LHCN-M2 (cell line): ENCODE measurements around the gene NLGN4X. TPM values are rescaled to one million over a fixed set of nuclear protein-coding genes. Genes with fewer than 3 reads are reported as not detected.

Source experiments
- DNase-seq: peaks from one replicate; pipeline ENCODE4 v3.0.0-alpha.2; 2012; ENCODE audit warnings: low read depth
- total RNA-seq: library from RNA; depleted of rRNA; stranded (reverse); fragments of >200 nt; gene quantifications from 2 replicates; pipeline ENCODE4 v1.2.3, GENCODE V29; 2014

Gene NLGN4X
- total RNA-seq, 1 experiment from 2014 or later: not detected

- no peak for DNase-seq
These were observed 69.2 kb downstream of the NLGN4X start for GRCh38 chrX:6159468-6159867.

GRCh38 chrX:6151971-6152370 is 76.7 kb downstream of the NLGN4X start:
- no peak for DNase-seq

- no peak for DNase-seq
These were observed 79.4 kb downstream of the NLGN4X start for GRCh38 chrX:6149060-6149872.

DNA sequence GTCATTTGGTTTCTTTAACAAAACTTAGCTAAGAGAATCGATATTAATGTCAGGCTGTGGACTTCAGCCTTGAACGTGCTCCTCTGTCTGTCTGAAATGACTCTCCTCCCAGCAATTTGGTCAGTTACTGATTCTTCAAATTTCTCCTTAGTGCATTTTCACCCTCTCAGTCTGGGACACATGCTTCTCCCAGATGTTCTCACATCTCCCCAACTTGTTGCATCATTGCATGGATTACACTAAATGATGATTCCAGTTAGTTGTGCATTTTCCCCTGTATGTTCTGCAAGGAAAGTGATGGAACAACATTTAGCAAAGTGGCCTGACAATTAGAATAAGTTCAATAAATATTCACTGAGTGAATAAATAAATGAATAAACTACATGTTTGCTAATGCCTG is 94.4 kb downstream of the NLGN4X start:
- DNase-seq: no peak

DNA sequence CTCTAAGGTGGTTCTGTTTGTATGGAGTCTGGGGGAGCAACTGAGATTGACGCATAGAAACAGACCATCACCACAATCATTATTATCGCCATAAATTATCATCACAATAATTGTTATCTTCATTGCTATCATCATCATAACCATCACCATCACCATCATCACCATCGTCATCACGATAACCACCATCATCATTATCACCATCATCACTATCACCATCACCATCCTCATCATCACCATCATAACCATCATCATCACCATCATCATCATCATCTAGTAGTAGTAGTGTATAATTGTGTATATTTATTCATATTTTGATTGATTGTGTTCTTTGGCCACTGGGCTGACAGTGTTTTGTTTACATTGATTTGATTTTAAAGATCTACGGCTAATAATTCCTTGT is 95.7 kb downstream of the NLGN4X start:
- no peak for DNase-seq

GRCh38 chrX:6131287-6131686 is 97.4 kb downstream of the NLGN4X start:
- no peak for DNase-seq

DNA sequence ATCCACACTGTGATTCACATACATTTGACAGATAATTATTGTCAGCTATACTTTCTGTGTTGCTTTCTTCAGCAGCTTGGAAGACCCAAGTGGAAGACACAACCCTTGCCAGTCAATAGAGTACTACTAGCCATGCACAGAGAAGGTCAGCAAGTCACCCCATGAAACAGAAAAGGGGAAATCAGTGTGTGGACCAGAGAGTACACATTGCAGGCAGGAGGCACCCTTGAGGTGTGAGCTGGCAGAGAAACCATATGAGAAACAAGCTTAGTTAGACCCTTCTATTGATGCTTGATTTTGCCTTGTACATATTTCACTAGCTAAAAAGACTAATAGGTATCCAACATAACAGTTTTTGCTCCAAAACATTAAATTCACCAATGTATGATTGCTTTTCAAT is 99.5 kb downstream of the NLGN4X start:
- DNase-seq: no peak

GRCh38 chrX:6120329-6120728 is 108.3 kb downstream of the NLGN4X start:
- no peak for DNase-seq

- no peak for DNase-seq
These were observed 133.2 kb downstream of the NLGN4X start for GRCh38 chrX:6095469-6095868.

DNA sequence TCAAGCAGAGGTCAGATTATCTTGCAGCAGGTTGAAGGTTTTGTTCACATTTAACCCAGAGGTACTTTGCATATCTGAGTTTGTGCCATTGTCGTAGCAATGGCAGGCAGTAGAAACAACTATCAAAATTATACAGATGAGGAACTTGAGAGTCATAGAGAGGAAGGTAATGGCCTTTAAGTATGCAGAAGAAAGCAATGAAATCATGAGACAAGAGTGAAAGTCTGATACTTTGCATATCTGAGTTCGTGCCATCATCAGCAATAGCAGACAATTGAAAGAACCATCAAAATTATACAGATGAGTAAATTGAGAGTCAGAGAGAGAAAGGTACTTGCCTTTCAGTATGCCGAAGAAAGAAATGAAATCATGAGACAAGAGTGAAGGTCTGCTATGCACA is 154.1 kb downstream of the NLGN4X start:
- DNase-seq: no peak

DNA sequence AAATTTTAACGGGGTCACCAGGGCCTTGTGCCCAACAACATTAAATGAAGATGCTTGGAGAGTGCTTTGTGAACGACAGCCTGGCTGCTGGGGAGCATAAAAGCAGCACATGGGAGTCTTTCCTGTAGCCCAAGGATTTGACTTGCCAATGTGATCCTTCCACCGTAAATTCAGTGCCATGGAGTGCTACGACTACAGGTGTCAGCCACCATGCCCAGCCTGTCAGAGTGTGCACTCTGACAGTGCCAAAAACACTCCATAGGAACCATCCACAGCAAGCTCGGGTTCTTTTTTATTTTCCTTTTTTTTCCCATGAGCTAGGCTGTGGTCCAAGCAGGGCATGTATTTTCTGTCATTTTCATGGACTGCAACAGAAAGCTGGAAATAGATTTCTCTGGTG is 156.9 kb downstream of the NLGN4X start:
- DNase-seq: no peak

DNA sequence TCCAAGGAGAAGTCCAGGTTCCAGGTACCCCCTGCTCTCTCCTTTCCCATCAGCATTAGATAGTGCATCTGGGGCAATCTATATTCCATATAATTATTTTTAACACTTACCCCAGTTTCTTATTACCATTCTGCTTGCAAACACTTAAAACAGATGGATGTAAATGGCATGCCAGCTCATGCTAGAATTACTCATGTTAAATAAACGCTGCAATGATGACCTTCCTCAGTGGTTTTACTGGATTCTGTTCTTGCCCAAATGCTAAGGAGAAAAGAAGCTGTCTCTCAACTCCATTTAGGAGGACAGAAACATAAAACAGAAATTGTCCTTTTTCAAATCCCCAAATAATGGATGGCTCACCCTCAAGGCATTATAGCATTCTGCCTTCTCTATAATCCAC is 161.1 kb downstream of the NLGN4X start:
- no peak for DNase-seq

- DNase-seq: no peak
These were observed 175.5 kb downstream of the NLGN4X start for GRCh38 chrX:6053141-6053540.

- DNase-seq: no peak
These were observed 176.4 kb downstream of the NLGN4X start for GRCh38 chrX:6052111-6052745.

- DNase-seq: no peak
These were observed 179.5 kb downstream of the NLGN4X start for GRCh38 chrX:6049132-6049531.

GRCh38 chrX:6041630-6042029 is 187.0 kb downstream of the NLGN4X start:
- peak; percentile 1 for DNase-seq

DNA sequence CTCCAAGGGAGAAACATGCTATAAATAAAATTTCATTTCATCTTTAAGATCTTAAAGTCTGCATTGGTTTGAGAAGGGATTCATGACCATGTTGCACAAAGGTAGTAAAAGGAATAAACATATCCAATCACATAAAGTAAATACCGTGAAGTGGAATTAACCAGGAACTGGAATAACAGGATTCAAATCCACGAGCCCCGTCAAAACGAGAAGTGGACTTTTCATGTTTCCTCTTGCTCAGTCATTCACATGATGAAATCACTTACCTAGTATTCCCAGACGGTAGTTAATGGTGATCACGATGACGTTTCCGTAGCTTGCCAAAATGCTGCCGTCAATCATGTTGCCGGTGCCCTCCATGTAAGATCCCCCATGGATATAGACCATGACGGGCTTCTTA is 199.7 kb downstream of the NLGN4X start:
- no peak for DNase-seq

DNA sequence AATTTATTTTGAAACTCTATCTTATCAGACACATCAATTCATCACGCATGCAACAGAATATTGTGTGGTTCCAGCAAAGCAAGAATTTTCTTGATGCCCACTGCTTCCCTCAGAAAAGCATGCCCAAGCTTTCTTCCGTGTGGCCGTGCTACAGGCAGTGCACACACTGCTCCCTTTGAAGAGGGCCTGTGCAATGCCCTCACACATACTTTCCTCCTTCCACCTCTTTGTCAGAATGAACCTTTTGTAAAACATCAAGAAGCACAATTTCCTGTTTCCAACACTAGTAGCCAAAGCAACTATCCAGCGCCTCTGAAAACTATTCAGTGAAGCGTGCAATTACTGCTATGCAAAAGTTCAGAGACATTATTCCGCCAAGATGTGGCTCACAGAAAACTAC is 201.7 kb downstream of the NLGN4X start:
- no peak for DNase-seq

- DNase-seq: no peak
These were observed 202.2 kb downstream of the NLGN4X start for GRCh38 chrX:6026429-6026828.

DNA sequence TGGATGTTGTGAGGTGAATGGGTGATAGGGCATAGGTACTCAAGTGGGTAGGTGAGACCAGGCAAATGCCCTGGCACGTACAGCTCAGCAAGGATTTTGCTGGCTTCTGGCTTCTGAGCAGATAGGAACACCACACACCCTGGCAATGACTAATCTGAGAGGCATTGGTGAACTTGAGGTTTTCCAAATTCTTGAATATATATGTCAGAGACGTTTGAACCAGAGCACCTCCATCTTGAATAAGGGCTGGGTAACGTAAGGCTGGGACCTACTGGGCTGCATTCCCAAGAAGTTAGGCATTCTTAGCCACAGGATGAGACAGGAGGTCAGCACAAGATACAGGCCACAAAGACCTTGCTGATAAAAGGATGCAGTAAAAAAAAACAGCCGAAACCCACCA is 204.5 kb downstream of the NLGN4X start:
- no peak for DNase-seq

DNA sequence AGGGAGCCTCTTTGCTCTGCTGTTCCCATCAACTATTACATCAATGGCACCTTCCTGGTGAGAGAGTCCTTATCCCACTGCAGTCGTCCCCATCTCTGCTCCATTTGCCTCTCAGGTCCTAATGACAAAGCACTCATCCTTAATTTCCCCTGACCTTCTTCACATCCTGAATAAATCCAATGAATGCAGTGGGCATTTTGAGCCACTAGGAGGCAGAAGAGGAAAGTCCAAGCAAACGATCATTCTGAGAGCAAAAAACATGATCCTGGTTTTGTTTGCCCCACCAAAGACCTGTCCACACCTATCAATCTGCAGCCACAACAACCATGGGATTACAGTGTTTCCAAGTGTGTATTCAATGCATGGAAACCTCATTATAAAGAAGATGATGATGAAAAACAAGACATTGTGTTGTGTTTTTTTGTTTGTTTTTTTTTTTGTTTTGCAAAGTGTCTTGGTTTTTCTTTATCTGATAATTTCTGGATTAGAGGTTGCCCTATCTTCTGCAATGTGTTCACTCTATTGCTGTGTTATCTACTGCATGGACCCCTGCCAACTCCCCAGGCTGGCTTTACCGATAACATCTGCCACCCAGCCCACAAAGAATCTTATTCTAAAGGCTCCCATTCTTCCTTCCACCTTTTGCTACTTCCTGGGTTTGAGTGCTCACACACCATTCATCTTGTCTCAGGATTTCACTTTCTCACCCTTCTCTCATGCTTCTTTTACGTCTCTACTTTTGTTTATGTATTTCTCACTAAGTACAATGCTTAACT is 207.2 kb downstream of the NLGN4X start:
- peak; percentile 0 for DNase-seq

DNA sequence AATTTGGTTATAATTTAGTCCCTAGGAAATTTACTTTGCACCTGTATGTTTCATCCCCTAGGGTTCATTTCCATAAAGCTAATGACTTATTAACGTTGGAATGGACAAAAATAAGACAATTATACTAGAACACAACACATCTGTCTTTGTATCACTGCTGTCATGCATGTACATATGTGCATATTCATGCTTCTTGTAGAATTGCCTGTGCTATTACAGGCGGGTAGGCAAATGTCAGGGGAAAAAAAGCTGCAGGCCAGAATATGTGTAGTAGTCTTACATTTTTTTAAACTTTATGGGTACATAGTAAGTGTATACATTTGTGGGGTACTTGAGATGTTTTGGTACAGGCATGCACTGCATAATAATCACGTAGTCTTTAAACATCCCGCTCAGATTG is 209.6 kb downstream of the NLGN4X start:
- no peak for DNase-seq

DNA sequence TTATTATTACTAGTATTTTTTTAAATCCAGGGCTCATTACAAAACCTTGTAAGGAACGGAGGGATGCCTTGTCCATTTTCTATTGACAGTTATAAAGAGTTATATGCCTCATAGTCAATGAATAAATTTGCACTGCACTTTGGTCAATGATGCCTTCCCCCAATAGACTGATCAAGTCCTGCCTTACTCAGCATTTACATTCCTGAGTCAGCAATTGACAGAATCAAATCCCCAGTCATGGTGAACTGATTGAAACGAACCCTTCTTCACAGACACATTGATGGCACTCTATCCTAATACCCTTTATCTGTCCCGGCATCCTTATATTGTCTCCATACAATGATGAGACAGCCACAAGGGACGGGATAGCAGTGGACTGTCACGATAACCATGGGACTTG is 213.2 kb downstream of the NLGN4X start:
- no peak for DNase-seq
